ENCODE measurements around the gene TRMT61B.

Gene TRMT61B

GRCh38 chr2:28895189-28895893, 25.2 kb upstream of the TRMT61B start:
- H3K27ac Mint-ChIP-seq = peak overlapping the region; percentile 88
- H3K9me3 Mint-ChIP-seq = no peaks in the 10 kb centered on the region
- peaks cover 26% of the 10 kb centered on the region for H3K4me1 Mint-ChIP-seq (ENCODE audit: low read depth)
- peak overlapping the region; percentile 99 for H3K4me3 Mint-ChIP-seq
- H3K27me3 Mint-ChIP-seq = no peaks in the 10 kb centered on the region
- intact Hi-C loops (cut with micrococcal nuclease) = loop anchor here (10.0 kb wide), 1 partner anchor 331 kb away; no protein-coding TSS in a partner anchor
- H3K36me3 Mint-ChIP-seq (ENCODE audit: low read depth) = peaks cover 7% of the 10 kb centered on the region

DNA sequence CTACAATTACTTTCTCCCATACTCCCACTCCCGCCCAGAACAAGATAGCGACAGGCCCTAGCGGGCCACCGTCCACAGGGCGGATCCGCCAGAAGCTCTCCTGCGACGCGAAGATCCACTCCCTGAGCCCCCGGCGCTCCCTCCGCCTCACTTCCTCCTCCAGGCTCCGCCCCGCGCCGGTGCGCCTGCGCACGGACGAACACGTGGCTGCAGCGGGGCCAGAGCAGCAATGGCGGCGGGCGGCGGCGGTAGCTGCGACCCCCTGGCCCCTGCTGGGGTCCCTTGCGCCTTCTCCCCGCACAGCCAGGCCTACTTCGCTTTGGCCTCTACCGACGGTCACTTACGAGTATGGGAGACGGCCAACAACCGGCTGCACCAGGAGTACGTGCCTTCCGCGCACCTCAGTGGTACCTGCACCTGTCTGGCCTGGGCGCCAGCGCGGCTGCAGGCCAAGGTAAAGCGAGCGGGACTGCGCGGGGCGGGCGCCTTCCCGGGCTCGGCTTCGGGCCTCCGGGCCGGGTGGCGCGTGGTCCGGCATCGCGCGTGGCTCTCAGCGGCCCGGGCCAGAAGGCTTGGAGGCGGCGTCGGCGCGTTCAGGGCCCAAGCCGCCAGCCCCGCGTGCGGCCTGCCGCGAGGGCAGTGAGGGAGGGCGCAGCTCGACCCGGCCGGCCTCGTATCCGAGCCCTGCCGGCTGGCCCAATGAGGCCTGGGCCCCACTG, 24.5 kb upstream of the TRMT61B start, which contains the start of gene WDR43:
TSS of gene WDR43 (plus strand) at position 198 of the 719 bp plus-strand sequence. CDS start at position 230, 32 bp downstream.
- Mint-ChIP-seq H3K4me1 (ENCODE audit: low read depth) (peaks cover 26% of the 10 kb centered on the region), H3K27me3 (no peaks in the 10 kb centered on the region), H3K9me3 (no peaks in the 10 kb centered on the region), H3K36me3 (ENCODE audit: low read depth) (peaks cover 7% of the 10 kb centered on the region), H3K4me3 (peak within 1 kb of the TSS; percentile 99), H3K27ac (peak within 1 kb of the TSS; percentile 88)
- intact Hi-C loops (cut with micrococcal nuclease) = loop anchor here (1.0 to 10.0 kb wide), 2 partner anchors 24 to 330 kb away; partner anchors contain the start of gene TRMT61B

GRCh38 chr2:28893488-28893887, 23.4 kb upstream of the TRMT61B start:
- intact Hi-C loops (cut with micrococcal nuclease) = loop anchor here (10.0 kb wide), 1 partner anchor 329 kb away; no protein-coding TSS in a partner anchor
- peaks cover 7% of the 10 kb centered on the region for H3K36me3 Mint-ChIP-seq (ENCODE audit: low read depth)
- H3K27ac Mint-ChIP-seq = no peak overlapping the region
- no peaks in the 10 kb centered on the region for H3K9me3 Mint-ChIP-seq
- peaks cover 4% of the 10 kb centered on the region for H3K27me3 Mint-ChIP-seq
- H3K4me1 Mint-ChIP-seq (ENCODE audit: low read depth) = peaks cover 19% of the 10 kb centered on the region
- no peak overlapping the region for H3K4me3 Mint-ChIP-seq

GRCh38 chr2:28880193-28880592, 10.1 kb upstream of the TRMT61B start:
- peaks cover 36% of the 10 kb centered on the region for H3K27me3 Mint-ChIP-seq
- intact Hi-C loops (cut with micrococcal nuclease) = no loop called here
- no peak overlapping the region for H3K27ac Mint-ChIP-seq
- no peaks in the 10 kb centered on the region for H3K9me3 Mint-ChIP-seq
- no peaks in the 10 kb centered on the region for H3K4me1 Mint-ChIP-seq (ENCODE audit: low read depth)
- H3K4me3 Mint-ChIP-seq = no peak overlapping the region
- no peaks in the 10 kb centered on the region for H3K36me3 Mint-ChIP-seq (ENCODE audit: low read depth)

DNA sequence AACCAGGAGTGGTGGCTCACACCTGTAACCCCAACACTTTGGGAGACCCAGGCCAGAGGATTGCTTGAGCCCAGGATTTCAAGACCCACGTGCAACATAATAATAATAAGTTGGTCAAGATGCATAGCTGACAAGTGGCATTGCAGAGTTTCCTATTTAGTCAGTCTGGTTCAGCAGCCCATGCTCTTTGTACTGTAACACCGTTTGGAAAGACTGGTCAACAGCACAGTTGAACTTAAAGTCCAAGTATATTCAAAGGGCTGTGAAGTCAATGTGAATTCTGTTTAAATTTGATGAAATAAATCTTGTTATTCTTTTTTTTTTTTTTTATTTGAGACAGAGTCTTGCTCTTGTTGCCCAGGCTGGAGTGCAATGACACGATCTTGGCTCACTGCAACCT, 1.5 kb upstream of the TRMT61B start:
- H3K27ac Mint-ChIP-seq = no peak overlapping the region
- no peak overlapping the region for H3K4me3 Mint-ChIP-seq
- intact Hi-C loops (cut with micrococcal nuclease) = no loop called here
- peaks cover 13% of the 10 kb centered on the region for H3K27me3 Mint-ChIP-seq
- H3K36me3 Mint-ChIP-seq (ENCODE audit: low read depth) = peaks cover 11% of the 10 kb centered on the region
- no peaks in the 10 kb centered on the region for H3K9me3 Mint-ChIP-seq
- H3K4me1 Mint-ChIP-seq (ENCODE audit: low read depth) = peaks cover 24% of the 10 kb centered on the region

DNA sequence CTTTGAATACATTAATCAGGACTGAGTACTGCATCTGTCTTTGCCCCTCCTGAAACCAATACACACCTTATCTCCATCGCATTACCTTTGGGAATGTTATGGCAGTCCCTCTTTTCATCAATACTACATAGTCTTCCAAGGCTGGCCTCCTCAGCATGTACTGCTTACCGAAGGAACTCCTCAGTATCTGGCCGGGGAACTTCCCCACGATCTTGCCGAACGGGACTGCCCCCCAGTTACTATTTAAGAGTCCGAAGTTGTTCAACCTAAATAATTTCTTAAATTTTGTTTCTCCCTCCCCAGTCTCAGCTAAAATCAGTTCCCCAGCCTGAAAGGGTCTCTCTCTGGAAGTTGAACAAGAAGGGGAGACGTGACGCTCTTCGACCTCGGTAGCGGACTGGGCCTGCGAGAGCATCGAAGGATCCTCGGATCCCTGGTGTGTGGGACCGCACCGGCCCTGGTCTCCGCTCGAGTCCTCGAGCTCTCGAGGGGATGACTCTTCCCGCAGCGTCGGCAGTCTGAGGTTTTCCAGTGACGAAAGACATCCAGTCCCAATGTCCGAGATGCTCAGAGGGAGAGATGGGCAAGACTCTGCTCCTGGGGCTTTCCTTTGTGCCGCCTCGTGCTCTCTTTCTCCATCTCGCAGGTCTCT, 489 bp downstream of the TRMT61B start:
- Mint-ChIP-seq H3K9me3 (no peaks in the 10 kb centered on the region), H3K4me1 (ENCODE audit: low read depth) (peaks cover 31% of the 10 kb centered on the region), H3K27ac (peak overlapping the region; percentile 93), H3K4me3 (peak overlapping the region; percentile 95), H3K36me3 (ENCODE audit: low read depth) (peaks cover 29% of the 10 kb centered on the region), H3K27me3 (no peaks in the 10 kb centered on the region)
- intact Hi-C loops (cut with micrococcal nuclease) = loop anchor here (1.0 kb wide), 1 partner anchor 25 kb away; the partner anchor contains the start of gene WDR43

GRCh38 chr2:28868611-28869010, 1.5 kb downstream of the TRMT61B start:
- Mint-ChIP-seq H3K27me3 (no peaks in the 10 kb centered on the region), H3K36me3 (ENCODE audit: low read depth) (peaks cover 38% of the 10 kb centered on the region), H3K4me1 (ENCODE audit: low read depth) (peaks cover 38% of the 10 kb centered on the region), H3K27ac (no peak overlapping the region), H3K9me3 (no peaks in the 10 kb centered on the region), H3K4me3 (peak overlapping the region; percentile 26)
- intact Hi-C loops (cut with micrococcal nuclease) = no loop called here

- H3K9me3 Mint-ChIP-seq = no peaks in the 10 kb centered on the region
- peaks cover 50% of the 10 kb centered on the region for H3K36me3 Mint-ChIP-seq (ENCODE audit: low read depth)
- intact Hi-C loops (cut with micrococcal nuclease) = no loop called here
- H3K4me3 Mint-ChIP-seq = no peak overlapping the region
- H3K27me3 Mint-ChIP-seq = no peaks in the 10 kb centered on the region
- H3K27ac Mint-ChIP-seq = no peak overlapping the region
- H3K4me1 Mint-ChIP-seq (ENCODE audit: low read depth) = no peaks in the 10 kb centered on the region
Measured at GRCh38 chr2:28855977-28856376, 14.1 kb downstream of the TRMT61B start.

DNA sequence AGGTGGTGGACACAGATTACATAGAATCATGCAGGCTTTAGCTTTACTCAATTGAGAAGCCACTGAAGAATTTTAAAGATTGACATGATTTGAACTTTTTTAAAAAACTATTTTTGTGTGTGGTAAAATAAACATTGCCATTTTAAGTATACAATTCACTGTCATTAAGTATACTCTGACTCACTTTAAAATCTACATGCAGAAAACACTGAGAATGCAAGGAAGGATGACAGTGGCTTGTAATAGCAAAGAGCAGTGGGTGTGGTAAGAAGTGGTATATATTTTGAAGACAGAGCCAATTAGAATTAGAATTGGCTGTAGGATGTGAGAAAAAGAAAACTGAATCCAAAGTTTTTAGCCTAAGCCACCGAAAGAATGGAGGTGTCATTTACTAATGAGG, 14.9 kb downstream of the TRMT61B start:
- intact Hi-C loops (cut with micrococcal nuclease) = no loop called here
- Mint-ChIP-seq H3K9me3 (no peaks in the 10 kb centered on the region), H3K27me3 (no peaks in the 10 kb centered on the region), H3K27ac (no peak overlapping the region), H3K4me3 (no peak overlapping the region), H3K4me1 (ENCODE audit: low read depth) (no peaks in the 10 kb centered on the region), H3K36me3 (ENCODE audit: low read depth) (peaks cover 43% of the 10 kb centered on the region)

DNA sequence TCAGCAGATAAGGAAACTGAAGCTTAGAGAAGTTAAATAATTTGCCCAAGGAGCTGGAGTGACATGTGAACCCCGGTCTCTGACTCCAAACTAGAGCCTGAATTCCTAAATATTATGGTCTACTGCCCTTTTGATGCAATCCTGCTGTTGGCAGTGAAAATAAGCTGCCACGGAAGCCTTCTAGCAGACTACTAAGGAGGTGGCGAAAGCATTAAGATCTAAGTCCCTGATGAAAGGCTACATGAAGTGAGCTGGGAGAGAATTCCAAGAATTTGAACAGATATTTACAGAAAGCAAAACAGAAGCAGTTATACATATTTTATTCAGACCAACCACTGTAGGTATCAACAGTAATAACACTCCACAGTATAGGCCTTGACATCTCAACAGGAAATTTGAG, 28.1 kb downstream of the TRMT61B start:
- Mint-ChIP-seq H3K27me3 (no peaks in the 10 kb centered on the region), H3K4me1 (ENCODE audit: low read depth) (no peaks in the 10 kb centered on the region), H3K36me3 (ENCODE audit: low read depth) (peaks cover 27% of the 10 kb centered on the region), H3K4me3 (no peak overlapping the region), H3K27ac (no peak overlapping the region), H3K9me3 (no peaks in the 10 kb centered on the region)
- intact Hi-C loops (cut with micrococcal nuclease) = no loop called here

DNA sequence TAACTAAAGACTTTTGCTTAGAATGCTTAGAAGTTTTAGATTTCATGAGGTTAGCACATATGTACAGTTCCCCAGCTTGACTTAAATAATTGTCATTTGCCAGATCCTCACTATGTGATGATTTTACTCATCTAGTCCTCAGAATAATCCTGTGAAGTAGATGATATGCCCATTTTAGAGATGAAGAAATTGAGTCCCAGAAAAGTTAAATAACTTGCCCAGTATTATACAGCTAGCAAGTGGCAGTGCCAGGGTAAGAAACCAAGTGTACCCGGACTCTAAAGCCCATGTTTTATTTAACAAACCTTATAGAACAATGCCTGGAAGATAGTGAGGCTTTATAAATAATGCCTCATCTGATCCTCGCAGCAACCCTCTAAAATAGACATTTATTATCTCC, 31.1 kb downstream of the TRMT61B start:
- intact Hi-C loops (cut with micrococcal nuclease) = no loop called here
- Mint-ChIP-seq H3K9me3 (no peaks in the 10 kb centered on the region), H3K4me3 (no peak overlapping the region), H3K4me1 (ENCODE audit: low read depth) (no peaks in the 10 kb centered on the region), H3K27ac (no peak overlapping the region), H3K27me3 (no peaks in the 10 kb centered on the region), H3K36me3 (ENCODE audit: low read depth) (peaks cover 3% of the 10 kb centered on the region)

DNA sequence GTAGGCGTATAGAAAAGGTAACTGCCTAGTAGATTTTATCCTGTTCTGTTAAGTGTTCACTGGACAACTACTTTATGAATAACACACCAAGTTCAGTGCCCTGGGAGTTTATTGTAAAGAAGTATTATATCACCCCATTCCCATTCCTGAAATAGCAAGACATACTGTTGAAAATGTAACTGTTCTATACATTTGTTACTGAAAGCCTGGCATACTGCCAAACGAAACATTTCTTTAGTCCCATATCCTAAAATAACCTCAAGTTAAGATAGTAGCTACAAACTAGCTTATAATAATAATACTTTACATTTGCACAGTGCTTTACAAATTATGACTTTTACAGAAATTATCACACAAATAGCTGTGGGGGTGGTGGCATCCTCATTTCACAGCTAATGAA, 34.3 kb downstream of the TRMT61B start:
- H3K36me3 Mint-ChIP-seq (ENCODE audit: low read depth) = no peaks in the 10 kb centered on the region
- H3K9me3 Mint-ChIP-seq = no peaks in the 10 kb centered on the region
- intact Hi-C loops (cut with micrococcal nuclease) = no loop called here
- H3K4me3 Mint-ChIP-seq = no peak overlapping the region
- no peaks in the 10 kb centered on the region for H3K4me1 Mint-ChIP-seq (ENCODE audit: low read depth)
- H3K27ac Mint-ChIP-seq = no peak overlapping the region
- no peaks in the 10 kb centered on the region for H3K27me3 Mint-ChIP-seq

GRCh38 chr2:28833740-28834470, 36.2 kb downstream of the TRMT61B start:
- no peaks in the 10 kb centered on the region for H3K4me1 Mint-ChIP-seq (ENCODE audit: low read depth)
- no peaks in the 10 kb centered on the region for H3K36me3 Mint-ChIP-seq (ENCODE audit: low read depth)
- H3K4me3 Mint-ChIP-seq = no peak overlapping the region
- no peaks in the 10 kb centered on the region for H3K9me3 Mint-ChIP-seq
- intact Hi-C loops (cut with micrococcal nuclease) = no loop called here
- no peak overlapping the region for H3K27ac Mint-ChIP-seq
- H3K27me3 Mint-ChIP-seq = no peaks in the 10 kb centered on the region
